HG02938 (cell line): ENCODE measurements around the gene PLA2G4E.

Experiments used
- ATAC-seq: cut with Tn5 transposase; IDR thresholded peaks from one replicate; pipeline ENCODE4 v1.9.1; 2021; ENCODE audit warnings: mild to moderate bottlenecking, moderate library complexity; ENCODE audit not compliant: unreplicated experiment

PLA2G4E gene

DNA sequence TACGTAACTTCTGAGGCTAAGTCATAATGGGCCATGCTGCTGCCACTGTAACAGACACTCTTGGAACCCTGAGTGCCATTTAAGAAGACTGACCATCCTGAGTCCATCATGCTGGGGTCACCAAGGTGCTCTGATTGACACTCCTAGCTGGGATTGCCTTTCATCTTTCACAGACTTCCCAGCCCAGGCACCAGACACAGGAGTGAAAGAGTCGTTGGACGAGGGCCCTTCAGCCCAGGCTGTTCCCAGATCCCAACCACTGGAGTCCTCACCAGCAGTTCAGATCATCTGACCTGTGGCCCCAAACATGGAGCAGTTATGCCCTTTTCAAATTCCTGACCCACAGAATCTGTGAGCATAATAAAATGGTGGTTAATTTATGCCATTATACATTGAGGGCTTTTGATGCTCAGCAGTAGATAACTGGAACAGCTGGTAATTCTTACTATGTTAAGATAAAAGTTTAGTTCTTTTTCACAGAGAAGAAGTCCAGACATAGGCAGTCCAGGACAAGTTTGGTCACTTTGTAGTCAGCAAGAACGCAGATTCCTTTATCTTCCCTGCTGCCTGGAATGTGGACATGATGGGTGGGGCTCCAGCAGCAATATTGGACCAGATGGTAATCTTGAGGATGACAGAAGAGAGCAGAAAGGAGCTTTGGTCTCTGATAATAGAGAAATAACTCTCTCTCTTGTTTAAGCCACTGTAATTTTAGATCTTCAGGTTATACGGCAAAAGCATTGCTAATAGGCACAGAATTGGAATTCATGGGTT, 41.2 kb downstream of the PLA2G4E start:
- no peak for ATAC-seq

DNA sequence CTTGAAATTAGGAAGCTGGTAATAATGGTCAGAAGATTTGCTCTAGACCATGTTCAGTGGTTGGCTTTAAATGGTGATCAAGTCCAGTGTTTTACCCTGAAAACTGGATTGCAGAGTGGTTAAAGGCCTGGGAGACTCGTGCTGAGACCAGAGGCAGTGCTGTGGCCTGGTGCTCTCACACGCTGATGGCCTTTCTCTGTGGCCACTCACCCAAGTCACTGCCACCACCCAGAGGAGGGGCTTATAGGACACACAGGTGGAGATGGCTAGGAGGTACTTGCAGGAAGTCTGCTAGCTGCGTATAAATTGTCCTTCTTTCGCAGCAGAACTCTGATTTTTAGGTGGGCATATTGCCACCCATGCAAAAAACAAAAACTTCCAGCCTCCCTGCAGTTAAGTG, 42.3 kb downstream of the PLA2G4E start:
- no peak for ATAC-seq

- ATAC-seq: no peak
Observed at GRCh38 chr15:41977757-41978383, 43.0 kb downstream of the PLA2G4E start.

DNA sequence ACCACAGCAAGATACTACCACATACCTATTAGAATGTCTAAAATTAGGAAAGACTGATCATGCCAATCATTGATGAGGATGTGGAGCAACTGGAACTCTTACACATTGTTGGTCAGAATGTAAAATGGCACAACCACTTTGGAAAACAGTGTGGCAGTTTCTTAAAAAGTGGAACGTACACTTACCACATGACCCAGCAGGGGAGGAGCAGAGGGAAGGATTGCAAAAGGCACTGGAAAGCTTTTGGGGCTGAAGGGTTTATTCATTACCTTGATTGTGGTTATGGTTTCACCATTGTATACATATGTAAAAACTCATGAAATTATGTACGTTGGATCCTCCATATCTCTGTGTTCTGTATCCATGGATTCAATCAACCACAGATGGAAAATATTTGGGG, 45.2 kb downstream of the PLA2G4E start:
- no peak for ATAC-seq

DNA sequence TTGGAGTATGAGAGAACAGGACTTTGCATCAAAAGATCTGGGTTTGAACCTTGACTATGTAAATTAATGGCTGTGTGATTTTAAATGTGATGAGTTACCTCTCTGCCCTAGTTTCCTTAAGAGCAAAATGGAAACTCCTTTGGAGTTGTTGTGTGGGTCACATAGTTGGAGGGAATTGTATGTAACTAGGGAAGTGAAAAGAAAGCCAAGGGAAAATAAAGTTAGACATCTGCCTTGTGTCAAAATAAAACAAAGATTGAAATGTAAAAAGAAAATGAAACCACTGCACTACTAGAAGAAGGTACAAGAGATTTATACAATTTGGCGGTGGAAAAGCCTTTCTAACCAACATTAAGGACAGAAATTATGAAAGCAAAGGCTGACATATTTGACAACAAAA, 46.8 kb downstream of the PLA2G4E start:
- no peak for ATAC-seq

DNA sequence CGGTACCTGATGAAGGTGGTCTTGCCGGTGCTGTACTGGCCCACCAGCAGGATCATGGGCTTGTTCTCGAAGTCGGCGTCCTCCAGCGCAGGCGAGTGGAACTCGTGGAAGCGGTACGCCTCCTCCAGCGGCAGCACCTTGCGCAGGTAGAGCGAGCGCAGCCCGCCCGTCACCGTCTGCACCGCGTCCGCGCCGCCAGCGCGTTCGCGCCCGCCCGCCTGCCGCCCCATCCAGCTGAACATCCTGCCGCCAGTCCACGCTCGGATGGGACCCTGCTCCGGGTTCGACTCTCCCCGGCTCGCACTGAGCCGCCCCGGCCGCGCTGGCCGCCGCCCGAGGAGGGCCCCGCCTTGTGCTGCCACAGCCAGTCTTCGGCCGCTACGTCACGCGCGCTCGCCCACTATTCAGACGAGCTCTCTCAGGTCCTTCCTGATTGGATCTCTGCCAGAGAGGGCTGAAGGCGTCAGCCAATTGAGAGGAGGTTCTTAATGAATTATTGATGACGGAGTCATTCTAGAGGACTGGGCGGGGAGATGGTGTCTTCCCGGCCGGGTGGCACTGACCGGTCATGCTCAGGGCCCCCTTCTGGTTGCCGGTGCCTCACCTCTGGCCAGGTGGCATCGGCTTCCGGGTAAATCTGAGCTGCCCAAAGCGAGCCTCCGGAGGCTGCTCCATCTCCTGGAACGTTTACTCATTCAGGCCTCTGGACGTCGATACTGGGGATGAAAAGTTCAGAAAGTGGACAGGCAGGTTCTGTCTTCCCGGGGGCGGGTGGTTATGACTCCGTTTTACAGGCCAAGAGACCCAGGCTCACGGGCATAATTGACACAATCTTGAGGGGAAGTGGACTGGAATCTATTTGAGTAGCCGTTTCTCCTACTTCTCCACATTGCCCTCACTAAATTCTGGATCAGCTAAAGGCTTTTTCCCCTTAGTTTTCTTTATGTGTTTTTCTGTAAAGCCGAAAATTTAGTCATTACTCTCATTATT, 48.3 kb downstream of the PLA2G4E start, which contains the start of gene EHD4:
Gene EHD4, minus strand, starts transcription at position 305 of the 990 bp plus-strand sequence. Its CDS starts 63 bp downstream, at position 242.
- ATAC-seq: peak; percentile 71

DNA sequence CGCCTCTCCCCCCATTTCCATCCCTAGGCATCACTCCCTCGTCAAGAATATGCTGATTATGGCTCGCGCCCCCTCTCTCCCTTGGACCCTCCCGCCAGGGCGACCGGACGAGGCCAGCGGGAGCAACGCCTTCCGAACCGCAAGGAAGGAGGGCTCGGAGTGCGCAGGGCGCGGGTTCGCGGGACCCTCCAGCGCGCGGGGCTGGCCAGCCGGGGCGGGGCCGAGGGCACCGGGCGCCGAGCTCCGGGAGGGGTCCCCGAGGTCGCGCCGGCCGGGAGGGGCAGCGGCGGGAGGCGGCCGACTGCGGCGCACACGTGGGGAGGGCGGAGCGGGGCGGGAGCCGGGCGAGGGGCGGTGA, 49.0 kb downstream of the PLA2G4E start:
- peak; percentile 15 for ATAC-seq

GRCh38 chr15:41971089-41971894, 49.5 kb downstream of the PLA2G4E start:
- peak; percentile 49 for ATAC-seq

GRCh38 chr15:41970456-41970855, 50.4 kb downstream of the PLA2G4E start:
- no peak for ATAC-seq

DNA sequence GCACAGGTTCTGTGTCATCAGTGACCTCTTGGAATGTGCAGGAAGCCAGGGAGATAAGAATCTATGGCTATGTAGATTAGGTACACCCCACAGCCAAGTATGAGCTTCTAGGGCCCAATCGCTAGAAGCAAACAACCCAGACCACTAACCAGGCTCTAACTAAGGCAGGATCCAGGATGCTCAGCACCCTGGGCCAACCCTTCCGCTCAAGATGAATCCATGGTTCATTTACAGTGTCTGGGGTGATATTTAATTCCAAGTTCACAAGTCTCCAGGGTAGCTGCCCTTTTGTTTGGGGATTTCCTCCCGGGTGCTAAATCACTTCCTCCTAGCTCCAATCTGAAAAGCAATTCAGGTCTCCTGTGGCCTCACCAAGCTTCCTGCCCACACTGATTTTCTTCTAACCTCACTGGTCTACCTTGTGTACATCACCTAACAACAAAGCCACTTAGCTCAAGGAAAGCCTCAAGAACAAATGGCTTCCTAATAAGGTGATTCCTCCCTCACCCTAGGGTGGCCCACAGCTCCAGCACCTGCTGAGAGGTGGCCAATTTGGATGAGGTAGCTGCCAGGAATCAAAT, 50.9 kb downstream of the PLA2G4E start:
- no peak for ATAC-seq

GRCh38 chr15:41968701-41969100, 52.1 kb downstream of the PLA2G4E start:
- ATAC-seq: no peak

DNA sequence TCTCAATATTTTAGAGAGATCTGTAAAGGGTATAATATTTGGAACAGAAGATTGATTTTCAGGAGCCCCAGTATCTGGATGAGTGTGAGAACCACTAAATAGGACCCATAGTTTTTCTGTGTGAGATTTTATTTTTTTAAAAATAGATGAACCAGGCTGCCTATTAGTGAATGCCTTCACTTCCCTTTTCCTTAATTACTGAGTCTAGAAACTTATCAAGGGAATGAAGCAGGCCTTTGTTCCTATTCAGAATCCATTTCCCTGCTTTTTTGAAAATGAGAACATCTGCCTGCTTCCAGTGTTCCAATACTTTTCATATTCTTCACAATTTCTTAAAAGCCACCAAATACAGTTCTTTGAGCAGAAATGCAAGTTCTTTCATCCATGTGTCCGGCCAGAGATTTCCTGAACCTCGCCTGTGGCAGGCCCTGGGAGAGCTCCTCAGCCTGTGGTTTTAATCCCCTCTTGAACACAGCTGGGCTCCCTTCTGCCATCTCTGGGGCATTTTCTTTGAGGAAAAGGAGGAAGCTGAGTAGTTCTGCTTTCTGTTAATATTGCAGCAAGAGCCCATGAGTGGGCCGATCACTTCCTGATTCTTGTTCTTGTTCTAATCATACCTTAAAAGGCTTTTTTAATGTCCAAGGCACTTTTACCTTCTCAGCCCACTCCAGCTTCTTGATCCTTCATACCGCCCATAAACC, 53.2 kb downstream of the PLA2G4E start:
- no peak for ATAC-seq

GRCh38 chr15:41966920-41967465, 53.8 kb downstream of the PLA2G4E start:
- no peak for ATAC-seq

DNA sequence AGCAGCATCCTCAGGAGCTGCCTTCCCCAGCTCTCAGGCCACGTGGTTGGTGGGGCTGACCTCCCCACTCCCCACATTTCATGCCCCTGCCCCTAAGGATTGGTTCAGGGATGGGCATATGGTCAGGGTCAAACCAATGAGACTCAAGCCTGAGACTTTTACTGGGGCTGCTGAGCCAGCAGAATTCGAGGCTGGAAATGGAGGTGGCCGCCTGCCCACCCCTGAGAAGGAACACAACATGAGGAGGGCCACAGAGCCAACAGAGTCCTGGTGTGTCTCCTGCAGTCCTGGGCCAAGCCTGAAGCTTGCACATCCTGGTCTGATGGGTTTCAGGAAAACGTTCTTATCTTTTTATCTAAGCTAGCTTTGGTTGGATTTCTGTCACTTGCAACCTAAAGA, 54.4 kb downstream of the PLA2G4E start:
- ATAC-seq: no peak

GRCh38 chr15:41965441-41966413, 55.1 kb downstream of the PLA2G4E start:
- no peak for ATAC-seq

DNA sequence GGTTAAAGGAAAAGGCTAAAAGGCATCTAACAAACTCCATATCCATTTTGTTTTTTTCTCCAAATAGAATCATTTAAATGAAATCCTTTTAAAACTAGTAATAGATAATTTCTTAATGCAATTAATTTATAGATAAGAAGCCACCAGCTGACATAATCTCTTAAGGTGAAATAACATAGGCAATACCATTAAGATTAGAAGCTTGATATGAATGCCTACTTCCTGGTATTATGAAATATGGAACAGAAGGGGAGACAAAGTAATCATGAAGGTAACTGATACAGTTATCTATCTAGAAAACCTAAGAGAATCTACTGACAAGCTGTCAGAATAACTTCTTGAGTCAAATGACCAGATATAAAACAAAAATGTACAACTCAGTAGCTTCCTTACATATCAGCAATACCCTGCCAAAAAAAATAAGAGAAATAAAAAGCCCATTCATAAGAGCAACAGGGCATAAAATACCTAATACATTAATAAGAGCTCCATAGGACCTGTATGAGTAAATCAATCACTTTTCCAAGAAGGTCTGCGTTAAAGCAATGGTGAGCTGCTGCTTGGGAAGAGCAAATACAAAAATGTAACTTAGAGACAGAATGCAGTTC, 59.1 kb downstream of the PLA2G4E start:
- no peak for ATAC-seq

DNA sequence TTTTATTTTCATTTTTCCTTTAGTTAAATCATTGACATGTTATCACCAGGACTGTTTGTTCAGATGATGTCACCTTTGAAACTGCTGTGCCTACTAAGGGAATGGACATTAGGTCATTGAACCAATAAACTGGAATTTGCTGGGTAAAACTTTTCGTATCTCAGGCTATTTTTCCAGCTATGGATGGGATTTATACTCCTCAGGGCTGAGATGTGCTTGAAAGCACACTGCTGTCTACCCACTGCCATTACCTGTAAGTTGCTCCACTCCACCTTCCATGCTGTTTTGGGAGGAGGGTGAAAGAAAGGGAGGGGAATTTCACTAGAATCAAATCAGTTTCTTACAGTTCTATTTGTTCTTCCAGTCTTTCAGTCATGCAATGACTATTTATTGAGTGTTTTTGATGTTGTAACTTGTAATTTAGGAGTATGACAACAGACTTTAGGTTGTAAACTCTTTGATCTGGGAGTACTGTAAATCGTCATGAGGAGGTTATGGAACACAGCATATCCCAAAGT, 59.8 kb downstream of the PLA2G4E start:
- no peak for ATAC-seq
